Measurements from ENCODE around the gene PFDN1. TPM values are rescaled to one million over a fixed set of nuclear protein-coding genes. Genes with fewer than 3 reads are reported as not detected.
A peak's percentile ranks its signal among the peaks of the same experiment; 100 is the strongest.

Gene PFDN1
- total RNA-seq, 4 donors from 2014 or later = 72.9 to 230 (median 98.4) TPM

DNA sequence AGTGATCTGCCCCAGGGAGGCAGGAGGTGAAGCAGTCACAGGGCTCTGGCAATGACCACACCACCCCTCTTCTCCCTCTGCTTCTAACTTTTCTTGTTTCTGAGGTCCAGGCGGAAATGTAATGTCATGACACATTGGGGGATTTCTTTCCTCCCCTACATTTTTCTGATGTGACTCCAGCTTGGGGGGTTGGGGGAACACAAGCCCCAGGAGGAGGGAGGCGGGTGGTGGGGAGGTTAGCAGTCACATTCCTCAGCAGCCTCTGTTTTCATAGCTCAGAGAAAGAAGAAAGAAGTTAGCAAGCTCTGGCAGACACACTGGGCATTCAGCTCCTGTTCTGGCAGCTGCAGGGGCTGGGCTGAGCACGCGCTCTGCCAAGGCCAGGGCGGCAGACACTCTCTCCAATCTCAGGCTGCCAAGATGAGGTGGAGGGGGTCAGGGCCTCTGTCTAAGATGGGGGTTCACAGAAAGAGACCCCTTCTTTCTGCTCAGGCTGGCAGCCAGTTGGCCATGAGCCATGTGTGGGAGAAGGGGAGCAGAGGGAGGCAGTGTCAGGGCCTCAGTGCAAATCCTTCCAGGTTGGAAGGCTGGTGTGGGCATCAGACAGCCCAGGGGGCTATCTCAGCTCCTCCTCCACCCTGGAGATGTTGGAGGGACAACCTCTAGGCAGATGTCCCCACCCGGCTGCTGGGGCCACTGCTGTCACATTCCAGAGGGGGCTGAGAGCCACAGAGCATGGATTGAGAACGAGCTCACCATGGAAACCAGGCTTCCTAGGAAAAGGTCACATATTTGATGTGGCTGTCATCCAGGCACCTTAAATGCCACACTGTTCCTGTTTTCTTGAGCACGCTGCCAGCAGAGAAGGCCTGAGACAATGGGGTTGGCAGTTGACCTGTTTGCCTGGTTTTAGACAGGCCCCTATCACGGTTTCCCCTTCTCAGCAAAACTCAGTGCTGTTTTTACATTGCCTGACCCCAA is 20.1 kb upstream of the PFDN1 start:
- in situ Hi-C loops (cut with MboI; ENCODE audit: low pct_ligation_motif_present in 1 of 4, low pct_unique_long_range_greater_than_20kb in 1 of 4, low sequenced_read_pairs in 3 of 4) (no loop called here), intact Hi-C loops (cut with DNase I; ENCODE audit: low total_unique reads) (no loop called here)
- peaks cover 14 to 25% (median 17%) of the 10 kb centered on the region in 4 donors for H3K4me1 ChIP-seq
- H3K36me3 ChIP-seq = no peaks in the 10 kb centered on the region
- WGBS, 2 donors (ENCODE audit: low coverage in 1 of 2) = 36 to 44% methylated on average over 2 to 8 of the region's 9 CpGs
- H3K27me3 ChIP-seq = no peaks in the 10 kb centered on the region
- DNase-seq = no peak
- no peak overlapping the region for H3K4me3 ChIP-seq
- H3K9me3 ChIP-seq = no peaks in the 10 kb centered on the region
- TF ChIP-seq EP300 (IDR thresholded peaks at IDR 0.05; ENCODE audit: low read depth) (no peak), POLR2AphosphoS5 (IDR thresholded peaks at IDR 0.05) (no peak), POLR2A (IDR thresholded peaks at IDR 0.05) (no peak)
- TF ChIP-seq, protein P1, sequence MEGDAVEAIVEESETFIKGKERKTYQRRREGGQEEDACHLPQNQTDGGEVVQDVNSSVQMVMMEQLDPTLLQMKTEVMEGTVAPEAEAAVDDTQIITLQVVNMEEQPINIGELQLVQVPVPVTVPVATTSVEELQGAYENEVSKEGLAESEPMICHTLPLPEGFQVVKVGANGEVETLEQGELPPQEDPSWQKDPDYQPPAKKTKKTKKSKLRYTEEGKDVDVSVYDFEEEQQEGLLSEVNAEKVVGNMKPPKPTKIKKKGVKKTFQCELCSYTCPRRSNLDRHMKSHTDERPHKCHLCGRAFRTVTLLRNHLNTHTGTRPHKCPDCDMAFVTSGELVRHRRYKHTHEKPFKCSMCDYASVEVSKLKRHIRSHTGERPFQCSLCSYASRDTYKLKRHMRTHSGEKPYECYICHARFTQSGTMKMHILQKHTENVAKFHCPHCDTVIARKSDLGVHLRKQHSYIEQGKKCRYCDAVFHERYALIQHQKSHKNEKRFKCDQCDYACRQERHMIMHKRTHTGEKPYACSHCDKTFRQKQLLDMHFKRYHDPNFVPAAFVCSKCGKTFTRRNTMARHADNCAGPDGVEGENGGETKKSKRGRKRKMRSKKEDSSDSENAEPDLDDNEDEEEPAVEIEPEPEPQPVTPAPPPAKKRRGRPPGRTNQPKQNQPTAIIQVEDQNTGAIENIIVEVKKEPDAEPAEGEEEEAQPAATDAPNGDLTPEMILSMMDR (IDR thresholded peaks at IDR 0.05) = no peak
- peak overlapping the region; percentile 58 to 78 (median 68) for H3K27ac ChIP-seq

DNA sequence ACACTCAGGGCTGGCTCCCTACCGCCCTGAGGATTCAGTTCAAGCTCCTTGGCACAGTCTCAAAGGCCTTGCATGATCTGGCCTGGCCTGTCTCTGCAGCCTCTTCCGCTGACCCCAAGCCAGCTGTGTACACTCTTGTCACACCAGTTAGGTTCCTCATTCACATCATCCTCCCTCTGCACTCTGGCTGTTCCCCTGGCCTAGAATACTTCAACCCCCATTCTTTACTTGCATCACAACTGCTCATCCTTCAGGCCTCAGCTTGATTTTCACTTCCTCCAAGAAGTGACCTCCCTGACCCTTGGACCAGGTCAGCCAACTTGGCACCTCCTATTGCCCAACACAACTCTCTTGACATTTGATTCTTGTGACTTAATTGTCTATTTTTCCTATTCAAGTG is 18.9 kb upstream of the PFDN1 start:
- H3K27ac ChIP-seq = no peak overlapping the region
- H3K36me3 ChIP-seq = no peaks in the 10 kb centered on the region
- DNase-seq = peak; percentile 36
- TF ChIP-seq EP300 (IDR thresholded peaks at IDR 0.05; ENCODE audit: low read depth) (no peak), POLR2A (IDR thresholded peaks at IDR 0.05) (no peak), POLR2AphosphoS5 (IDR thresholded peaks at IDR 0.05) (peak in 1 of 3 donors; percentile 6)
- TF ChIP-seq, protein P1 (IDR thresholded peaks at IDR 0.05) = no peak
- WGBS, 2 donors (ENCODE audit: low coverage in 1 of 2) = 50 to 77% methylated on average over 1 to 2 of the region's 2 CpGs
- no peaks in the 10 kb centered on the region for H3K27me3 ChIP-seq
- H3K4me1 ChIP-seq = peaks cover 14 to 25% (median 17%) of the 10 kb centered on the region in 4 donors
- intact Hi-C loops (cut with DNase I; ENCODE audit: low total_unique reads) (no loop called here), in situ Hi-C loops (cut with MboI; ENCODE audit: low pct_ligation_motif_present in 1 of 4, low pct_unique_long_range_greater_than_20kb in 1 of 4, low sequenced_read_pairs in 3 of 4) (no loop called here)
- H3K4me3 ChIP-seq = no peak overlapping the region
- H3K9me3 ChIP-seq = no peaks in the 10 kb centered on the region

DNA sequence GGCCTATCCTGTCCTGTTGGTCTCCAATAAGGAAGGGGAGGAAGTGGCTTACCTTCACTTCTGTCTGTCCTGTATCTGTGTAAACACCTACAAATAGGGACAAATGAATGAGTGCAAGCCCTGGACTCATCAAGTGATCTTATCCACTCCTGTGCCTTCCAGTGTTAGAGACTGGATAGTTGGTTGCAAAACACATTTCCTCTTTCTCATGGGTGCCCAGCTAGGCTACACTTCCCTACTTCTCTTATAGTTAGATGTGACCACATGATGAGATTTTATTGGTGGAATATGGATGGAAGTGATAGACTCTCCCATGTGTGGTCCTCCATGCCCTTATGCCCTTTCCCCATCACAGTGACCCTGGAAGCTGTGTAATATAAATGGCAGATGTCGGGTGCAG is 16.9 kb upstream of the PFDN1 start:
- Histone ChIP-seq H3K4me3 (no peak overlapping the region), H3K36me3 (no peaks in the 10 kb centered on the region), H3K9me3 (no peaks in the 10 kb centered on the region), H3K4me1 (peaks cover 14 to 25% (median 17%) of the 10 kb centered on the region in 4 donors), H3K27ac (no peak overlapping the region), H3K27me3 (no peaks in the 10 kb centered on the region)
- TF ChIP-seq, protein P1 (IDR thresholded peaks at IDR 0.05) = no peak
- TF ChIP-seq POLR2A (IDR thresholded peaks at IDR 0.05) (no peak), EP300 (IDR thresholded peaks at IDR 0.05; ENCODE audit: low read depth) (no peak), POLR2AphosphoS5 (IDR thresholded peaks at IDR 0.05) (no peak)
- WGBS, 2 donors (ENCODE audit: low coverage in 1 of 2) = 87% methylated on average over 1 of the region's 1 CpG; no CpG with 5 or more reads in 1 of the 2 donors
- intact Hi-C loops (cut with DNase I; ENCODE audit: low total_unique reads) (no loop called here), in situ Hi-C loops (cut with MboI; ENCODE audit: low pct_ligation_motif_present in 1 of 4, low pct_unique_long_range_greater_than_20kb in 1 of 4, low sequenced_read_pairs in 3 of 4) (no loop called here)
- DNase-seq = no peak

DNA sequence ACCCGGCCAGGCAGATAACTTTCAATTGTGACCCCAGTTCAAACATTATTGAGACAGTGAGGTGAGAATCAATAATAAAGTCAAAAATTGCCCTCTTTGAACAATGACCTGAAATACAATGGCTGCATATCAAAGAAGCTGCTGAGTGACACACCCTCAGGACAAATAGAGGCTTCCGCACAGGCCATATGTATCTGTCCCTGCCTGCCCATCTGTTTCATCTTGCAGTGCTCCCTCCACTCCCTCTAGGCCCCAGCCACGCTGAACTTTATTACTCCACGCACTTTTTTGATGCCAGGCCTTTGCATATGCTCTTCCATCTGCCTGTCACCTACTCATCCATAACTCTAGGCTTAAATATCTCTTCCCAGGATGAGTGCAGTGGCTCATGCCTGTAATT is 15.9 kb upstream of the PFDN1 start:
- Histone ChIP-seq H3K27me3 (no peaks in the 10 kb centered on the region), H3K4me3 (no peak overlapping the region), H3K9me3 (no peaks in the 10 kb centered on the region), H3K27ac (no peak overlapping the region), H3K36me3 (no peaks in the 10 kb centered on the region), H3K4me1 (peaks cover 13 to 18% (median 14%) of the 10 kb centered on the region in 4 donors)
- no peak for DNase-seq
- intact Hi-C loops (cut with DNase I; ENCODE audit: low total_unique reads) (no loop called here), in situ Hi-C loops (cut with MboI; ENCODE audit: low pct_ligation_motif_present in 1 of 4, low pct_unique_long_range_greater_than_20kb in 1 of 4, low sequenced_read_pairs in 3 of 4) (no loop called here)
- WGBS, 2 donors (ENCODE audit: low coverage in 1 of 2) = 51 to 75% methylated on average over 4 of the region's 4 CpGs
- TF ChIP-seq, protein P1 (IDR thresholded peaks at IDR 0.05) = no peak
- no peak for TF ChIP-seq EP300 (IDR thresholded peaks at IDR 0.05; ENCODE audit: low read depth)
- no peak for TF ChIP-seq POLR2AphosphoS5 (IDR thresholded peaks at IDR 0.05)
- TF ChIP-seq POLR2A (IDR thresholded peaks at IDR 0.05) = no peak

All from transverse colon (tissue), 4 donors.